ENCODE results near the gene TBC1D1. TPM values are rescaled to one million over a fixed set of nuclear protein-coding genes. Genes with fewer than 3 reads are reported as not detected.
A peak's percentile ranks its signal among the peaks of the same experiment; 100 is the strongest.

TBC1D1 gene
- polyA plus RNA-seq, 2 donors, result 10.4 to 15.3 TPM

DNA sequence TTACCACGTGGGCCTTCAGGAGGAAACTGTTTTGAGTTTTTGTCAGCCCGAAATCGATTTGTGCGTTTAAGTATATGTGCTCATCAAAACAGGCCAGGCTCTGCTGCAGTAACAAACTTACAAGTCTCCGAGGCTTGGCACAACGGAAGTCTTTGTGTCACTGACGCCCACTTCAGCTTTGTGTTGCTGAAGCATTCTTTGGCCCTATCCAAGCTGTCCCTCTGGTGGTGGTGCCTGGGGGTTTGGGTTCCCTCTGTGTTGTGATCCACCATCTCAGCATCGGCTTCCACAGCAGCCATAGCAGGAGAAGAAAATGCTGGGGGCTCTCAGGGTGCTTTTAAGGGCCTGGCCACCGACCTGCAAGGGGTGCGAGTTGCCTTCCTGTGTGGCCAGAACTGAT is 245.7 kb downstream of the TBC1D1 start:
- Histone ChIP-seq H3K4me3 (ENCODE audit: low read depth in 1 of 2, low read length in 2 of 2) (no peak overlapping the region), H3K9me3 (ENCODE audit: control insufficient read depth in 2 of 2, insufficient read depth in 1 of 2, low read depth in 1 of 2, low read length in 1 of 2) (no peaks in the 10 kb centered on the region), H3K36me3 (ENCODE audit: control insufficient read depth in 2 of 2, insufficient read depth in 2 of 2, low read length in 1 of 2) (peaks cover 0 to 4% of the 10 kb centered on the region in 2 donors), H3K4me1 (ENCODE audit: control insufficient read depth in 2 of 2, insufficient read depth in 2 of 2, low read length in 1 of 2) (peaks cover 0 to 4% of the 10 kb centered on the region in 2 donors), H3K27me3 (ENCODE audit: control insufficient read depth in 1 of 2, insufficient read depth in 2 of 2, low read length in 2 of 2) (no peaks in the 10 kb centered on the region), H3K27ac (ENCODE audit: low read depth in 2 of 2, low read length in 1 of 2) (no peak overlapping the region)
- WGBS, 2 donors, result 95% methylated on average over 10 of the region's 10 CpGs

DNA sequence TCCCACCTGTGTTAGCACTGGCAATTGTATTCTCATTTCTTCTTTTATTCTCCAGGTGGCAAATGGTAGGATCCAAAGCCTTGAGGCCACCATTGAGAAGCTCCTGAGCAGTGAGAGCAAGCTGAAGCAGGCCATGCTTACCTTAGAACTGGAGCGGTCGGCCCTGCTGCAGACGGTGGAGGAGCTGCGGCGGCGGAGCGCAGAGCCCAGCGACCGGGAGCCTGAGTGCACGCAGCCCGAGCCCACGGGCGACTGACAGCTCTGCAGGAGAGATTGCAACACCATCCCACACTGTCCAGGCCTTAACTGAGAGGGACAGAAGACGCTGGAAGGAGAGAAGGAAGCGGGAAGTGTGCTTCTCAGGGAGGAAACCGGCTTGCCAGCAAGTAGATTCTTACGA is 246.2 kb downstream of the TBC1D1 start:
- 96 to 97% methylated on average over 17 of the region's 17 CpGs for WGBS, 2 donors
- no peak overlapping the region for H3K27ac ChIP-seq (ENCODE audit: low read depth in 2 of 2, low read length in 1 of 2)
- no peak overlapping the region for H3K4me3 ChIP-seq (ENCODE audit: low read depth in 1 of 2, low read length in 2 of 2)
- H3K27me3 ChIP-seq (ENCODE audit: control insufficient read depth in 1 of 2, insufficient read depth in 2 of 2, low read length in 2 of 2), result no peaks in the 10 kb centered on the region
- peaks cover 0 to 4% of the 10 kb centered on the region in 2 donors for H3K36me3 ChIP-seq (ENCODE audit: control insufficient read depth in 2 of 2, insufficient read depth in 2 of 2, low read length in 1 of 2)
- no peaks in the 10 kb centered on the region for H3K9me3 ChIP-seq (ENCODE audit: control insufficient read depth in 2 of 2, insufficient read depth in 1 of 2, low read depth in 1 of 2, low read length in 1 of 2)
- H3K4me1 ChIP-seq (ENCODE audit: control insufficient read depth in 2 of 2, insufficient read depth in 2 of 2, low read length in 1 of 2), result peaks cover 0 to 4% of the 10 kb centered on the region in 2 donors

DNA sequence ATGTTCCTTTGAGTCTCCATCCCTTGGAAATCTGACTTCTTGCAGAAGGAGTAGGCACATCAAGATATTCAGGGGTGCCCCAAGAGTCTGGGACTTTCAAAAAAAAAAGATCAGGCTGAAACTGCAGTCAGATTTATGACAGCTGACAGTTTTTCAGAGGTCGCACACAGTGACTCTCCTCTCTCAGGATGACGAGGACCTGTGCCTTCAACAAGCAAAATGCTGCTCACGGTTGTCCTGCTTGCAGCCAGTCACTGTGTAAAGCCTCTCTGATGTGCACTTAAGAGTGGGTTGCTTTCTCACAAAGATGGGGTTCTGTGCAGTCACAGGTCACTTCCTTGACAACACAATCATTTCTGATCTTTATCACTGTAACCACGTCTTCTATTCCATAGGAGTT is 247.5 kb downstream of the TBC1D1 start:
- H3K4me1 ChIP-seq (ENCODE audit: control insufficient read depth in 2 of 2, insufficient read depth in 2 of 2, low read length in 1 of 2), result peaks cover 0 to 4% of the 10 kb centered on the region in 2 donors
- H3K9me3 ChIP-seq (ENCODE audit: control insufficient read depth in 2 of 2, insufficient read depth in 1 of 2, low read depth in 1 of 2, low read length in 1 of 2), result no peaks in the 10 kb centered on the region
- no peak overlapping the region for H3K4me3 ChIP-seq (ENCODE audit: low read depth in 1 of 2, low read length in 2 of 2)
- H3K27ac ChIP-seq (ENCODE audit: low read depth in 2 of 2, low read length in 1 of 2), result no peak overlapping the region
- no peaks in the 10 kb centered on the region for H3K27me3 ChIP-seq (ENCODE audit: control insufficient read depth in 1 of 2, insufficient read depth in 2 of 2, low read length in 2 of 2)
- H3K36me3 ChIP-seq (ENCODE audit: control insufficient read depth in 2 of 2, insufficient read depth in 2 of 2, low read length in 1 of 2), result peaks cover 0 to 4% of the 10 kb centered on the region in 2 donors
- 92 to 93% methylated on average over 4 of the region's 4 CpGs for WGBS, 2 donors

DNA sequence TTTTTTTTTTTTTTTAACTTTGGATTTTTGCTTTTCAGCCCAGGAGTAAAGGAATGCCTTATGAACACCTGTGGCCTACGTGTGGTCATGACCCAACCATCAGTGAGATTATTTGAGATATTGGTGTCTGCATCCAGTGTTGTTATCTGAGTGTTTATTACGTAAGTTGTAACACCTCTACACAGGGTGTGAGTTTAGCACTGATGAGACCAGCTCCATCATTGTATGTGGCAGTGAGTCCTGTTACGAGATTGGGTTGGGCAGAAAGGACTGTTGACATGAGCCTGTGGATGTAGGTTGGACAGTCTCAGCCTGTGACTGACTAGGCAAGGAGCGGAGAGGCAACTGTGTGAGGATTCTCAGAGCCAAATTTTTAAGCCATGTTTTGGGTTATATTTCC is 248.3 kb downstream of the TBC1D1 start:
- Histone ChIP-seq H3K27ac (ENCODE audit: low read depth in 2 of 2, low read length in 1 of 2) (no peak overlapping the region), H3K36me3 (ENCODE audit: control insufficient read depth in 2 of 2, insufficient read depth in 2 of 2, low read length in 1 of 2) (peaks cover 0 to 4% of the 10 kb centered on the region in 2 donors), H3K4me3 (ENCODE audit: low read depth in 1 of 2, low read length in 2 of 2) (no peak overlapping the region), H3K4me1 (ENCODE audit: control insufficient read depth in 2 of 2, insufficient read depth in 2 of 2, low read length in 1 of 2) (peaks cover 0 to 4% of the 10 kb centered on the region in 2 donors), H3K9me3 (ENCODE audit: control insufficient read depth in 2 of 2, insufficient read depth in 1 of 2, low read depth in 1 of 2, low read length in 1 of 2) (no peaks in the 10 kb centered on the region), H3K27me3 (ENCODE audit: control insufficient read depth in 1 of 2, insufficient read depth in 2 of 2, low read length in 2 of 2) (no peaks in the 10 kb centered on the region)
- WGBS, 2 donors, result 92 to 96% methylated on average over 4 of the region's 4 CpGs

DNA sequence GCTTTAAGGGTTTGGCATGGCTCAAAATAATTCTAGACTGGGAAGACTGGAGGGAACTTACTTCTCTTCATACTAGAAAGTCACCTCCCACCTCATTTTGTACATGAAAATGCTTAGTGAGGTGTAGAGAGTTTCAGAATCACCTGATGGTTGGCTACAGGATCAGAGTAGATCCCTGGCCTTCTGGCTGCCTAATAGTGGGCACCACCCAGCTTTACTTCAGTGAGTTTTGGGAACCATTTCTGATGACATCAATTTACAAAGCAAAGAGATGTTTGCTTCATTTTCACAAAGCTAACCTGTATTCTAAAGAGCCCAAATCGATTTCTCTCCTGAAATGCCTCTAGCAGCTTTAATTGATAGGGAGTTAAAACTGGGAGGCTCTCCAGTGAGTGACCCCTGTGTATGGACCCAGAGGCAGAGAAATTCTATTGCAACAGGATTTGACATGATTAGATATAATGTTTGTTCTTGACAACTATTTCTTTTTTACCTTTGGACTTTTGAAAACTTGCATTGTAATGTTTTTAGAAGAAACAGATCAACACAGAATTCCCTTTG is 249.8 kb downstream of the TBC1D1 start:
- no peak overlapping the region for H3K4me3 ChIP-seq (ENCODE audit: low read depth in 1 of 2, low read length in 2 of 2)
- H3K27me3 ChIP-seq (ENCODE audit: control insufficient read depth in 1 of 2, insufficient read depth in 2 of 2, low read length in 2 of 2), result no peaks in the 10 kb centered on the region
- peaks cover 0 to 4% of the 10 kb centered on the region in 2 donors for H3K4me1 ChIP-seq (ENCODE audit: control insufficient read depth in 2 of 2, insufficient read depth in 2 of 2, low read length in 1 of 2)
- peaks cover 0 to 4% of the 10 kb centered on the region in 2 donors for H3K36me3 ChIP-seq (ENCODE audit: control insufficient read depth in 2 of 2, insufficient read depth in 2 of 2, low read length in 1 of 2)
- 76 to 79% methylated on average over 1 of the region's 1 CpG for WGBS, 2 donors
- H3K9me3 ChIP-seq (ENCODE audit: control insufficient read depth in 2 of 2, insufficient read depth in 1 of 2, low read depth in 1 of 2, low read length in 1 of 2), result no peaks in the 10 kb centered on the region
- H3K27ac ChIP-seq (ENCODE audit: low read depth in 2 of 2, low read length in 1 of 2), result no peak overlapping the region

DNA sequence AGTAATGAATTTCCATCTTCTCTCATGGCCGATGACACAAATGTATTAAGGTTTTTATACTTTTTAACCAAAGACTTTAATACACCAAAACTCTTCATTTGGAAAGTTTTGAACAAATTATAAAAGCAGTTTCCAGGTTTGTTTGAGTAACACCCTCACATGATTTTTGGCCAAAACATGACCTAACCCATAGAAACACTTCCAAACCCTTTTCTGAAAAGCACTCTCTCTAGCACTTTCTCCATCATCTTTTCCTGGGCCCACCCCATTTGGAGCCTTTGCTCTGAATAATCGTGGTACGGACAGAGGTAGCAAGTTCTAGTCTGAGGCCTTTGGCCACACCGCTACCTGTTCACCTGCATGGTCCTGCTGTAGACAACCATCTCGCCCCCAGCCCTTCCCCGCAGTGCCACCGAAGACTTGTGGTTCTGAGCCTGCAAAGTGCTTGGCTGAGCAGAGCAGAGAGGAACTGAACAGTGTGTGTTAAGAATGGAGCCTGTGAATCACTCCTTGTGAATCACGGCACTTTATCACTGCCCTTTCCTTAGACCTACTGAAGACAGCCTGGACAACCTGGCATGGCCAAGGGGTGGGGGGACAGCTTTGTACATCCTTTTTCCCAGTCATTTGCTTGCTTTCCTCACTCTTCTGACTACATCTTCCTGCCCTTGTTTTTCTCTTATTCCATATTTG is 251.1 kb downstream of the TBC1D1 start:
- WGBS, 2 donors, result 91 to 92% methylated on average over 8 of the region's 8 CpGs
- no peaks in the 10 kb centered on the region for H3K9me3 ChIP-seq (ENCODE audit: control insufficient read depth in 2 of 2, insufficient read depth in 1 of 2, low read depth in 1 of 2, low read length in 1 of 2)
- H3K4me3 ChIP-seq (ENCODE audit: low read depth in 1 of 2, low read length in 2 of 2), result no peak overlapping the region
- peaks cover 0 to 4% of the 10 kb centered on the region in 2 donors for H3K4me1 ChIP-seq (ENCODE audit: control insufficient read depth in 2 of 2, insufficient read depth in 2 of 2, low read length in 1 of 2)
- H3K27me3 ChIP-seq (ENCODE audit: control insufficient read depth in 1 of 2, insufficient read depth in 2 of 2, low read length in 2 of 2), result no peaks in the 10 kb centered on the region
- H3K36me3 ChIP-seq (ENCODE audit: control insufficient read depth in 2 of 2, insufficient read depth in 2 of 2, low read length in 1 of 2), result peaks cover 0 to 4% of the 10 kb centered on the region in 2 donors
- H3K27ac ChIP-seq (ENCODE audit: low read depth in 2 of 2, low read length in 1 of 2), result no peak overlapping the region

DNA sequence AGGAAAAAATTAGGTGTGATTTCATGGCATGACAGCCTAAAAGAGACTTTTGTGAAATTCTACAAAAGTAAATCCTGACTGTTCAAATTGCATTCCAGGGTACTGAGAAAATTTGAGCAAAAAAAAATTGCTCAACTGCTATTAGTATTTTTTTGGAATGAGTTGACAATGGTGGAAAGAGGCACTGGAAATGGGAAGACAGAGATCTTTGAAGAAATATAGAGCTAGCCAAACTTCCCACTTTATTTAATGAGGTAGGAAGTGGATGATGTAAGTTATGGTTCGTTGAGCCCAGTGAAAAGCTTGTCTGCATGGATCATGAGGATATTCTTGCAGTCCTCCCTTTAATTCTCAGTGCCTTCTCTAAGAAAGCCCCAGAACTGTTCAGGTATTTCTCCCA is 253.1 kb downstream of the TBC1D1 start:
- Histone ChIP-seq H3K4me1 (ENCODE audit: control insufficient read depth in 2 of 2, insufficient read depth in 2 of 2, low read length in 1 of 2) (peaks cover 0 to 4% of the 10 kb centered on the region in 2 donors), H3K27ac (ENCODE audit: low read depth in 2 of 2, low read length in 1 of 2) (no peak overlapping the region), H3K9me3 (ENCODE audit: control insufficient read depth in 2 of 2, insufficient read depth in 1 of 2, low read depth in 1 of 2, low read length in 1 of 2) (no peaks in the 10 kb centered on the region), H3K4me3 (ENCODE audit: low read depth in 1 of 2, low read length in 2 of 2) (no peak overlapping the region), H3K36me3 (ENCODE audit: control insufficient read depth in 2 of 2, insufficient read depth in 2 of 2, low read length in 1 of 2) (no peaks in the 10 kb centered on the region), H3K27me3 (ENCODE audit: control insufficient read depth in 1 of 2, insufficient read depth in 2 of 2, low read length in 2 of 2) (no peaks in the 10 kb centered on the region)
- WGBS, 2 donors, result 50 to 74% methylated on average over 1 of the region's 1 CpG

DNA sequence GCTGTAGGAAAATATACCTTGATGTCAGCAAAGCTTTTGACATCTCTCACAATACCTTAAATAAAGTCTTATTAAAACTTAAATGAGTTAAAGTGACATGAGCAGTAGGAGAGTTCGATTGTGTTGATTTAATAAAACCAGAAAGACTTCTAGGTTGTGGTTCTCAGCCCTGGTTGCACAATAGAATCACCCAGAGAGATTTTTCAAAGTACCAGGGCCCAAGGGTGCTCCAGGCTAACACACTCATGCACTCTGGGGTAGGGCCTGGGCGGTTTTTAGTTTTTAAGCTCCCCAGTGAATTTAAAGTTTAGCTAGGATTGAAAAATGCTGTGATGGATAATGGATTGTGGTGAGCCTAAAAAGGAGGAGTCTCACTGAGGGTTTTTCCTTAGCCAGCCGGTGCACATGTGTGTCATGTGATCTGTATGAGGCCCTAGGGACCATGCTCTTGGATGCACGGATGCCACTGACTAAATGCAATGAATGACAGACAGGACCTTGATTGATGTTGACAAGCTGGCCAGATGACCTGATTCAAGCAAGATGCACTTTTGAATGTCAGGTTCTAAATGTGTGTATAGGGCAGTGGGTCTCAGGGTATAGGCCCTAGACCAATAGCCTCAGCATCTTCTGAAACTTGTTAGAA is 254.3 kb downstream of the TBC1D1 start:
- Histone ChIP-seq H3K27ac (ENCODE audit: low read depth in 2 of 2, low read length in 1 of 2) (peak overlapping the region in 1 of 2 donors; percentile 3), H3K4me3 (ENCODE audit: low read depth in 1 of 2, low read length in 2 of 2) (no peak overlapping the region), H3K27me3 (ENCODE audit: control insufficient read depth in 1 of 2, insufficient read depth in 2 of 2, low read length in 2 of 2) (no peaks in the 10 kb centered on the region), H3K9me3 (ENCODE audit: control insufficient read depth in 2 of 2, insufficient read depth in 1 of 2, low read depth in 1 of 2, low read length in 1 of 2) (no peaks in the 10 kb centered on the region), H3K36me3 (ENCODE audit: control insufficient read depth in 2 of 2, insufficient read depth in 2 of 2, low read length in 1 of 2) (no peaks in the 10 kb centered on the region), H3K4me1 (ENCODE audit: control insufficient read depth in 2 of 2, insufficient read depth in 2 of 2, low read length in 1 of 2) (no peaks in the 10 kb centered on the region)
- 63 to 70% methylated on average over 4 of the region's 4 CpGs for WGBS, 2 donors

DNA sequence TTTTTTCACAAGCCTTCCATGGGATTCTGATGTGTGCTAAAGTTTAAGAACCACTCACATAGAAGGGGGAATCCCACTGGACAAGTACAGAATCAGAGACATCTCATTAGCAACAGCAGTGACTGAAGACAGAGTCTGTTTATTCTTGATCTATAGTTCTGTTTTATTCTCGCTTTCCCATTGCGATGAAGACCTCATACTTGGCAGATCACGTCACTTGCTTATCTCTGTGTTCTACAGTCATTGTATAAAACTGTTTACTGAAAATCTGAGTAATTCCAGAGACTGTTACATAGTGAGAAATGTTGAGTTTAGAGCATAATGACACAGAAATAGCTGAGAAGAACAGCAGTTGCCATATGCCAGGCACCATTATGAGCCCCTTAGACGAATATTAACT is 254.9 kb downstream of the TBC1D1 start:
- WGBS, 2 donors, result 49 to 72% methylated on average over 4 of the region's 4 CpGs
- H3K36me3 ChIP-seq (ENCODE audit: control insufficient read depth in 2 of 2, insufficient read depth in 2 of 2, low read length in 1 of 2), result no peaks in the 10 kb centered on the region
- no peak overlapping the region for H3K27ac ChIP-seq (ENCODE audit: low read depth in 2 of 2, low read length in 1 of 2)
- H3K4me1 ChIP-seq (ENCODE audit: control insufficient read depth in 2 of 2, insufficient read depth in 2 of 2, low read length in 1 of 2), result no peaks in the 10 kb centered on the region
- H3K27me3 ChIP-seq (ENCODE audit: control insufficient read depth in 1 of 2, insufficient read depth in 2 of 2, low read length in 2 of 2), result no peaks in the 10 kb centered on the region
- H3K9me3 ChIP-seq (ENCODE audit: control insufficient read depth in 2 of 2, insufficient read depth in 1 of 2, low read depth in 1 of 2, low read length in 1 of 2), result no peaks in the 10 kb centered on the region
- no peak overlapping the region for H3K4me3 ChIP-seq (ENCODE audit: low read depth in 1 of 2, low read length in 2 of 2)
